Breast epithelium (tissue), 4 donors: ENCODE measurements around the gene SLC13A2. TPM values are rescaled to one million over a fixed set of nuclear protein-coding genes. Genes with fewer than 3 reads are reported as not detected.

Experiments used
- DNase-seq, 2 donors: peaks; one replicate each; pipeline ENCODE4 v3.0.0-alpha.2; 2019; ENCODE audit warnings: low spot score in 2 of 2
- H3K27ac ChIP-seq, 2 donors: fragments of 200-600 bp; sonication (generic) in 1 of 2; one replicate each; pipeline ENCODE4 v1.5.1; 2016 to 2019; ENCODE audit warnings: mild to moderate bottlenecking in 1 of 2
- H3K27me3 ChIP-seq, 2 donors: fragments of 200-600 bp; sonication (generic) in 1 of 2; one replicate each; pipeline versions ENCODE4 v1.5.1 to v1.6.0; 2017 to 2019; ENCODE audit warnings: control low read depth in 1 of 2, mild to moderate bottlenecking in 1 of 2
- H3K36me3 ChIP-seq: fragments of 200-600 bp; one replicate; pipeline ENCODE4 v1.5.1; 2019
- H3K4me1 ChIP-seq, 2 donors: fragments of 200-600 bp; sonication (generic); one replicate each; pipeline ENCODE4 v1.5.1; 2016 to 2019; ENCODE audit warnings: control low read depth in 1 of 2
- H3K4me3 ChIP-seq, 3 donors: fragments of 200-600 bp; sonication (generic); 1 replicate in 2 of 3; 2 replicates in 1 of 3; pipeline ENCODE4 v1.5.1; 2016 to 2019; ENCODE audit warnings: mild to moderate bottlenecking in 3 of 3, moderate library complexity in 2 of 3
- H3K9me3 ChIP-seq, 2 donors: fragments of 200-600 bp; sonication (generic) in 1 of 2; one replicate each; pipeline ENCODE4 v1.5.1; 2016 to 2019; ENCODE audit warnings: control low read depth in 1 of 2
- POLR2A ChIP-seq: fragments of 450-650 bp; IDR thresholded peaks from one replicate; pipeline ENCODE4 v1.6.1; 2016; ENCODE audit warnings: antibody characterized with exemption, mild to moderate bottlenecking, moderate library complexity
- POLR2AphosphoS5 ChIP-seq, 3 donors: sonication (generic); formaldehyde crosslinking; IDR thresholded peaks; one replicate each; pipeline ENCODE4 v1.6.1; 2017; ENCODE audit warnings: antibody characterized with exemption in 3 of 3
- intact Hi-C: fragments of 100-400 bp; cut with DNase I; formaldehyde crosslinking; loops from one replicate; pipeline ENCODE4 v1.15.1; 2023; ENCODE audit warnings: low total_unique reads
- total RNA-seq, 3 donors: library from RNA; depleted of rRNA; stranded (reverse); fragments of >200 nt; gene quantifications; one replicate each; pipeline ENCODE4 v1.1.0, GENCODE V29; 2016
- TF ChIP-seq, protein P1 (sequence below), 3 donors: fragments of 450-650 bp; IDR thresholded peaks; one replicate each; pipeline ENCODE4 v1.5.1; 2016 to 2017; ENCODE audit warnings: antibody characterized with exemption in 3 of 3, mild to moderate bottlenecking in 3 of 3, moderate library complexity in 3 of 3

The SLC13A2 gene
- total RNA-seq, 3 donors from 2014 or later, result 0.66 to 4.0 TPM; not detected in 1

DNA sequence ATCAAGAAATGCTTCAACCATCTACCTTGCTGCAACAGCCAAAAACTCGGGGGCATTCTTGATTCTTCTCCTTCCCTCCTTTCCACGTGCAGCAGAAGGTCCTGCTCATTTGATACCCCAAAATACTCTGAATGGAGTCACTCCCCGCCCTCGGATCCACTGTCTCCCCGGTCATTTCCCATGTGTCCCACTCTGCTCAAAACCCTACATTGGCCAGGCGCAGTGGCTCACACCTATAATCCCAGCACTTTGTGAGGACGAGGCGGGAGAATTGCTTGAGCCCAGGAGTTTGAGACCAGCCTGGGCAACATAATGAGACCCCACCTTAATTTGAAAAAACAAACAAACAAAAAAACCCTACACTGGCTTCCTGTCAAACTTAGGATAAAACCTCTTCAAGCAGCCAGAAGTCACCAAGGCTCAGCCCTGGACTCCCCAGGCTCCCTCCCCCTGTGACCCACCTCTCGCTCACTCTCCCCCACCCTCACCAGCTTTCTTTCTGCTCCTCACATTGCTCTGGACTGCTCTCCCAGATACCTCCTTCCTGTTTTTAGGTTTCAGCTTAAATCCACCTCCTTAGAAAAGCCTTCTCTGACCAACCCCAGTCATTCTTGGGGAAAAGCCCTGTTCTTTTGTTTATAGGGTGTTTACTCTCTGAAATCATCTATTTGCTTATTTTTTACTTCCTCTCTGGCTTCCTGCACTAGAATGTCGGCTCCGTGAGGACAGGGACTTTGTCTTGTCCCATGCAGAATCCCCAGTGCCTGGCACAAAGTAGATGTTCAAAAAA is 2.8 kb downstream of the SLC13A2 start:
- H3K27me3 ChIP-seq, result no peaks in the 10 kb centered on the region
- H3K4me1 ChIP-seq, result peaks cover 0 to 8% of the 10 kb centered on the region in 2 donors
- no peak overlapping the region for H3K4me3 ChIP-seq
- TF ChIP-seq POLR2AphosphoS5 (IDR thresholded peaks at IDR 0.05) (no peak), POLR2A (no peak)
- TF ChIP-seq, protein P1, sequence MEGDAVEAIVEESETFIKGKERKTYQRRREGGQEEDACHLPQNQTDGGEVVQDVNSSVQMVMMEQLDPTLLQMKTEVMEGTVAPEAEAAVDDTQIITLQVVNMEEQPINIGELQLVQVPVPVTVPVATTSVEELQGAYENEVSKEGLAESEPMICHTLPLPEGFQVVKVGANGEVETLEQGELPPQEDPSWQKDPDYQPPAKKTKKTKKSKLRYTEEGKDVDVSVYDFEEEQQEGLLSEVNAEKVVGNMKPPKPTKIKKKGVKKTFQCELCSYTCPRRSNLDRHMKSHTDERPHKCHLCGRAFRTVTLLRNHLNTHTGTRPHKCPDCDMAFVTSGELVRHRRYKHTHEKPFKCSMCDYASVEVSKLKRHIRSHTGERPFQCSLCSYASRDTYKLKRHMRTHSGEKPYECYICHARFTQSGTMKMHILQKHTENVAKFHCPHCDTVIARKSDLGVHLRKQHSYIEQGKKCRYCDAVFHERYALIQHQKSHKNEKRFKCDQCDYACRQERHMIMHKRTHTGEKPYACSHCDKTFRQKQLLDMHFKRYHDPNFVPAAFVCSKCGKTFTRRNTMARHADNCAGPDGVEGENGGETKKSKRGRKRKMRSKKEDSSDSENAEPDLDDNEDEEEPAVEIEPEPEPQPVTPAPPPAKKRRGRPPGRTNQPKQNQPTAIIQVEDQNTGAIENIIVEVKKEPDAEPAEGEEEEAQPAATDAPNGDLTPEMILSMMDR (IDR thresholded peaks at IDR 0.05), result no peak
- H3K27ac ChIP-seq, result peak overlapping the region in 1 of 2 donors; percentile 72
- H3K9me3 ChIP-seq, result no peaks in the 10 kb centered on the region
- no peaks in the 10 kb centered on the region for H3K36me3 ChIP-seq
- peak in 1 of 2 donors; percentile 9 for DNase-seq
- intact Hi-C loops, result no loop called here

- intact Hi-C loops, result no loop called here
- TF ChIP-seq, protein P1 (IDR thresholded peaks at IDR 0.05), result no peak
- TF ChIP-seq POLR2A, result no peak
Measured at GRCh38 chr17:28477928-28478327, 4.5 kb downstream of the SLC13A2 start.

DNA sequence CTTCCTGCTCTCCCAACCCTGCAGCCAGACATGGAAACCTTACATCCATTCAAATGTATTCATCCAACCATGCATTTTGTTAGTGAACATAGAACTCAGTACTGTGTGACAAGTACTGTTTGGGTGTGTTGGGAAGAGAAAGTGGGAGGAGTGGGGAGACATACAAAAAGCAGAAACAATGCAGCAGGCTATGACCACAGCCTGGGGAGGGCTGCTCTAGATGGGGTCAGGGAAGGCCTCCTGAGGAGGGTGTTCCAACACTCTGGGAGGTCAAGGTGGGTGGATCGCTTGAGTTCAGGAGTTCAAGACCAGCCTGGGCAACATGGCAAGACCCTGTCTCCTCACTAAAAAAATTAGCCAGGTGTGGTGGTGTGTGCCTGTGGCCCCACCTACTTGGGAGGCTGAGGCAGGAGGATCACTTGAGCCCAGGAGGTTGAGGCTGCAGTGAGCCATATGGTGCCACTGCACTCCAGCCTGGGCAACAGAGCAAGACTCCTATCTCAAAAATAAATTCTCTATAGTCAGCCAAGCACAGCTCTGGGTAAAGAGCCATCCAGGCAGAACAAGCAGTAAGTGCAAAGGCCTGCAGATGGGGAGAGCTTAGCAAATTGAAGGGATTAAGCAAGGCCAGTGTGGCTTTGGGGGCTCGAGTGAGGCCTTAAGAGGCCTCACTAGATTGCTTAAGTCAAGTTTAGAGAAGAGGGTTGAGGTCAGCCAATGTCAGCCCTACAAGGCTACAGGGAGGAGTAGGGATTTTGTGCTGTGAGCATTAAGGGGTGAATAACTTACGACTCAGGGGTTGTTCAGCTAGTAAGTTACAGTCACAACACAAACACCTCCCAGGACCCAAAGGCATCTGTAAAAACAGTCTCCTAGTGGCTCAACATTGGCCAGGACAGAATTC is 5.5 kb downstream of the SLC13A2 start:
- TF ChIP-seq, protein P1 (IDR thresholded peaks at IDR 0.05), result no peak
- no peak for TF ChIP-seq POLR2AphosphoS5 (IDR thresholded peaks at IDR 0.05)
- TF ChIP-seq POLR2A, result no peak
- peaks cover 0 to 4% of the 10 kb centered on the region in 2 donors for H3K4me1 ChIP-seq
- H3K27ac ChIP-seq, result no peak overlapping the region
- no peak for DNase-seq
- no peak overlapping the region for H3K4me3 ChIP-seq
- H3K9me3 ChIP-seq, result no peaks in the 10 kb centered on the region
- intact Hi-C loops, result no loop called here
- no peaks in the 10 kb centered on the region for H3K27me3 ChIP-seq
- H3K36me3 ChIP-seq, result no peaks in the 10 kb centered on the region

More at GRCh38 chr17:28477928-28478327, 4.5 kb downstream of the SLC13A2 start:
- peaks cover 0 to 4% of the 10 kb centered on the region in 2 donors for H3K4me1 ChIP-seq
- H3K27me3 ChIP-seq, result no peaks in the 10 kb centered on the region
- H3K9me3 ChIP-seq, result no peaks in the 10 kb centered on the region
- DNase-seq, result no peak
- no peak overlapping the region for H3K27ac ChIP-seq
- H3K36me3 ChIP-seq, result no peaks in the 10 kb centered on the region
- H3K4me3 ChIP-seq, result no peak overlapping the region

- Histone ChIP-seq H3K9me3 (no peaks in the 10 kb centered on the region), H3K36me3 (no peaks in the 10 kb centered on the region), H3K4me1 (no peaks in the 10 kb centered on the region), H3K27ac (peak overlapping the region in 1 of 2 donors; percentile 19), H3K27me3 (no peaks in the 10 kb centered on the region), H3K4me3 (no peak overlapping the region)
- DNase-seq, result no peak
- TF ChIP-seq, protein P1 (IDR thresholded peaks at IDR 0.05), result no peak
- TF ChIP-seq POLR2AphosphoS5 (IDR thresholded peaks at IDR 0.05) (no peak), POLR2A (no peak)
- intact Hi-C loops, result no loop called here
Measured at GRCh38 chr17:28480278-28480677, 6.8 kb downstream of the SLC13A2 start.
